HG03108 (cell line): ENCODE results near the gene CYSRT1.
"Not testable (repeated sequence)": the region's sequence is repeated elsewhere in the genome, so short reads cannot be mapped to it uniquely, and the experiment has no call there.

ENCODE experiments used
- ATAC-seq: cut with Tn5 transposase; IDR thresholded peaks from one replicate; pipeline ENCODE4 v1.9.1; 2021; ENCODE audit warnings: moderate library complexity; ENCODE audit not compliant: unreplicated experiment

The CYSRT1 gene

GRCh38 chr9:137247916-137248175 is 22.9 kb downstream of the CYSRT1 start:
- no peak for ATAC-seq

GRCh38 chr9:137250329-137251193 is 25.6 kb downstream of the CYSRT1 start:
- no peak for ATAC-seq

GRCh38 chr9:137251194-137251461 is 26.2 kb downstream of the CYSRT1 start, which contains the start of gene STPG3:
TSS of gene STPG3 (plus strand) at chr9:137251286. CDS start at chr9:137251287, 1 bp downstream.
- ATAC-seq, result no peak

GRCh38 chr9:137251490-137252268 is 26.7 kb downstream of the CYSRT1 start:
- ATAC-seq, result no peak

GRCh38 chr9:137252555-137253506 is 27.9 kb downstream of the CYSRT1 start:
- ATAC-seq, result no peak

- no peak for ATAC-seq
These were observed 29.0 kb downstream of the CYSRT1 start for GRCh38 chr9:137253717-137254623.

GRCh38 chr9:137254624-137255447 is 29.9 kb downstream of the CYSRT1 start, which contains the start of gene NELFB:
TSS of gene NELFB (plus strand) at chr9:137255327.
- ATAC-seq, result peak; percentile 70

GRCh38 chr9:137255448-137256114 is 30.6 kb downstream of the CYSRT1 start:
- no peak for ATAC-seq

- ATAC-seq, result no peak
These were observed 31.4 kb downstream of the CYSRT1 start for GRCh38 chr9:137256362-137256761.

GRCh38 chr9:137256856-137257255 is 31.9 kb downstream of the CYSRT1 start:
- no peak for ATAC-seq

- not testable (repeated sequence) for ATAC-seq
These were observed 37.4 kb downstream of the CYSRT1 start for GRCh38 chr9:137262173-137262908.

GRCh38 chr9:137262909-137263285 is 37.9 kb downstream of the CYSRT1 start:
- no peak for ATAC-seq

GRCh38 chr9:137263506-137263905 is 38.5 kb downstream of the CYSRT1 start:
- no peak for ATAC-seq

- no peak for ATAC-seq
These were observed 39.1 kb downstream of the CYSRT1 start for GRCh38 chr9:137264067-137264466.

GRCh38 chr9:137265496-137266161 is 40.7 kb downstream of the CYSRT1 start:
- ATAC-seq, result no peak

GRCh38 chr9:137266162-137266527 is 41.2 kb downstream of the CYSRT1 start:
- no peak for ATAC-seq

GRCh38 chr9:137266585-137267453 is 41.8 kb downstream of the CYSRT1 start:
- ATAC-seq, result no peak
